Immature natural killer cell (primary cell): ENCODE data around the gene FUT4. TPM values are rescaled to one million over a fixed set of nuclear protein-coding genes. Genes with fewer than 3 reads are reported as not detected.
"Not testable (repeated sequence)": the region's sequence is repeated elsewhere in the genome, so short reads cannot be mapped to it uniquely, and the experiment has no call there.

Source experiments
- DNase-seq, 3 donors: peaks; one replicate each; pipeline ENCODE4 v3.0.0; 2022; ENCODE audit warnings: mixed read lengths in 1 of 3
- H3K27ac Mint-ChIP-seq, 6 donors: one replicate each; pipeline ENCODE4 v1.8.0; 2020; ENCODE audit warnings: mixed read lengths in 6 of 6, mild to moderate bottlenecking in 5 of 6, inconsistent platforms in 4 of 6, moderate library complexity in 3 of 6
- H3K27me3 Mint-ChIP-seq, 3 donors: one replicate each; pipeline ENCODE4 v1.8.0; 2020 to 2021; ENCODE audit warnings: low read depth in 3 of 3, mild to moderate bottlenecking in 3 of 3, mixed read lengths in 3 of 3, moderate library complexity in 3 of 3, inconsistent platforms in 1 of 3
- H3K36me3 Mint-ChIP-seq, 3 donors: one replicate each; pipeline ENCODE4 v1.8.0; 2020; ENCODE audit warnings: mixed read lengths in 3 of 3, inconsistent platforms in 2 of 3, mild to moderate bottlenecking in 2 of 3
- H3K4me1 Mint-ChIP-seq, 2 donors: one replicate each; pipeline ENCODE4 v1.8.0; 2020; ENCODE audit warnings: inconsistent platforms in 2 of 2, mild to moderate bottlenecking in 2 of 2, mixed read lengths in 2 of 2, moderate library complexity in 1 of 2
- H3K4me3 Mint-ChIP-seq, 5 donors: one replicate each; pipeline ENCODE4 v1.8.0; 2020; ENCODE audit warnings: mild to moderate bottlenecking in 5 of 5, mixed read lengths in 5 of 5, inconsistent platforms in 3 of 5, moderate library complexity in 3 of 5
- H3K9me3 Mint-ChIP-seq, 6 donors: one replicate each; pipeline ENCODE4 v1.8.0; 2020; ENCODE audit warnings: mild to moderate bottlenecking in 6 of 6, mixed read lengths in 6 of 6, inconsistent platforms in 4 of 6, moderate library complexity in 3 of 6
- polyA plus RNA-seq, 3 donors: library from polyadenylated mRNA; unstranded; fragments of 300-500 nt; fragmentation: Illumina TruSeq; gene quantifications; one replicate each; pipeline ENCODE4 v1.2.3, GENCODE V29; 2021

The FUT4 gene
- polyA plus RNA-seq, 3 donors from 2014 or later = 1.3 to 2.4 (median 1.4) TPM

- H3K4me3 Mint-ChIP-seq = no peak overlapping the region
- H3K9me3 Mint-ChIP-seq = no peaks in the 10 kb centered on the region
- peaks cover 0 to 3% (median 0%) of the 10 kb centered on the region in 3 donors for H3K27me3 Mint-ChIP-seq
- DNase-seq = no peak
- no peaks in the 10 kb centered on the region for H3K4me1 Mint-ChIP-seq
- H3K27ac Mint-ChIP-seq = no peak overlapping the region
- no peaks in the 10 kb centered on the region for H3K36me3 Mint-ChIP-seq
These were observed 19.6 kb downstream of the FUT4 start for GRCh38 chr11:94563176-94563847.

GRCh38 chr11:94563848-94564467, 20.2 kb downstream of the FUT4 start:
- peaks cover 0 to 3% (median 0%) of the 10 kb centered on the region in 3 donors for H3K27me3 Mint-ChIP-seq
- DNase-seq = no peak
- H3K4me3 Mint-ChIP-seq = no peak overlapping the region
- H3K36me3 Mint-ChIP-seq = no peaks in the 10 kb centered on the region
- H3K9me3 Mint-ChIP-seq = no peaks in the 10 kb centered on the region
- no peaks in the 10 kb centered on the region for H3K4me1 Mint-ChIP-seq
- H3K27ac Mint-ChIP-seq = no peak overlapping the region

- Mint-ChIP-seq H3K9me3 (no peaks in the 10 kb centered on the region), H3K4me3 (no peak within 1 kb of the TSS), H3K27ac (no peak within 1 kb of the TSS), H3K27me3 (peaks cover 0 to 3% (median 3%) of the 10 kb centered on the region in 3 donors), H3K36me3 (no peaks in the 10 kb centered on the region), H3K4me1 (no peaks in the 10 kb centered on the region)
- DNase-seq = no peak
These were observed 23.5 kb downstream of the FUT4 start, which contains the start of gene PIWIL4 for GRCh38 chr11:94567181-94567670. PIWIL4 (plus strand) TSS chr11:94567368; CDS start chr11:94567519, 151 bp downstream.

GRCh38 chr11:94568200-94568599, 24.5 kb downstream of the FUT4 start:
- Mint-ChIP-seq H3K36me3 (no peaks in the 10 kb centered on the region), H3K27ac (no peak overlapping the region), H3K4me3 (no peak overlapping the region), H3K4me1 (no peaks in the 10 kb centered on the region), H3K9me3 (no peaks in the 10 kb centered on the region), H3K27me3 (peaks cover 0 to 3% (median 3%) of the 10 kb centered on the region in 3 donors)
- DNase-seq = no peak

GRCh38 chr11:94568717-94569116, 25.0 kb downstream of the FUT4 start:
- DNase-seq = no peak
- no peaks in the 10 kb centered on the region for H3K9me3 Mint-ChIP-seq
- no peak overlapping the region for H3K4me3 Mint-ChIP-seq
- peaks cover 0 to 3% (median 3%) of the 10 kb centered on the region in 3 donors for H3K27me3 Mint-ChIP-seq
- H3K27ac Mint-ChIP-seq = no peak overlapping the region
- no peaks in the 10 kb centered on the region for H3K4me1 Mint-ChIP-seq
- H3K36me3 Mint-ChIP-seq = no peaks in the 10 kb centered on the region

GRCh38 chr11:94572975-94573374, 29.3 kb downstream of the FUT4 start:
- not testable (repeated sequence) for H3K4me3 Mint-ChIP-seq, H3K27me3 Mint-ChIP-seq, H3K4me1 Mint-ChIP-seq, H3K36me3 Mint-ChIP-seq, DNase-seq, H3K9me3 Mint-ChIP-seq, H3K27ac Mint-ChIP-seq

- H3K27me3 Mint-ChIP-seq = peaks cover 1 to 3% (median 1%) of the 10 kb centered on the region in 3 donors
- H3K27ac Mint-ChIP-seq = no peak overlapping the region
- H3K9me3 Mint-ChIP-seq = no peaks in the 10 kb centered on the region
- H3K4me1 Mint-ChIP-seq = no peaks in the 10 kb centered on the region
- no peak for DNase-seq
- no peak overlapping the region for H3K4me3 Mint-ChIP-seq
- H3K36me3 Mint-ChIP-seq = no peaks in the 10 kb centered on the region
These were observed 30.7 kb downstream of the FUT4 start for GRCh38 chr11:94574193-94574961.

- Mint-ChIP-seq H3K9me3 (no peaks in the 10 kb centered on the region), H3K27ac (no peak overlapping the region), H3K4me1 (no peaks in the 10 kb centered on the region), H3K4me3 (no peak overlapping the region), H3K36me3 (no peaks in the 10 kb centered on the region), H3K27me3 (peaks cover under 1 to 2% (median 1%) of the 10 kb centered on the region in 3 donors)
- DNase-seq = no peak
These were observed 32.6 kb downstream of the FUT4 start for GRCh38 chr11:94576306-94576705.

GRCh38 chr11:94577841-94578240, 34.1 kb downstream of the FUT4 start:
- H3K27me3 Mint-ChIP-seq = peaks cover 0 to 1% (median 0%) of the 10 kb centered on the region in 3 donors
- no peak overlapping the region for H3K27ac Mint-ChIP-seq
- no peaks in the 10 kb centered on the region for H3K36me3 Mint-ChIP-seq
- H3K4me1 Mint-ChIP-seq = no peaks in the 10 kb centered on the region
- no peak for DNase-seq
- no peaks in the 10 kb centered on the region for H3K9me3 Mint-ChIP-seq
- no peak overlapping the region for H3K4me3 Mint-ChIP-seq

GRCh38 chr11:94581926-94582325, 38.2 kb downstream of the FUT4 start:
- no peak overlapping the region for H3K4me3 Mint-ChIP-seq
- H3K4me1 Mint-ChIP-seq = no peaks in the 10 kb centered on the region
- no peaks in the 10 kb centered on the region for H3K9me3 Mint-ChIP-seq
- peak overlapping the region in 1 of 6 donors; percentile 13 for H3K27ac Mint-ChIP-seq
- no peaks in the 10 kb centered on the region for H3K36me3 Mint-ChIP-seq
- DNase-seq = no peak
- H3K27me3 Mint-ChIP-seq = peaks cover 0 to 3% (median 0%) of the 10 kb centered on the region in 3 donors

- Mint-ChIP-seq H3K4me3 (no peak overlapping the region), H3K27ac (no peak overlapping the region)
These were observed 39.6 kb downstream of the FUT4 start for GRCh38 chr11:94583213-94583865.

GRCh38 chr11:94583866-94584500, 40.3 kb downstream of the FUT4 start:
- no peaks in the 10 kb centered on the region for H3K4me1 Mint-ChIP-seq
- peaks cover 0 to 3% (median 0%) of the 10 kb centered on the region in 3 donors for H3K27me3 Mint-ChIP-seq
- no peak overlapping the region for H3K4me3 Mint-ChIP-seq
- H3K9me3 Mint-ChIP-seq = no peaks in the 10 kb centered on the region
- no peak overlapping the region for H3K27ac Mint-ChIP-seq
- no peaks in the 10 kb centered on the region for H3K36me3 Mint-ChIP-seq
- no peak for DNase-seq

More at GRCh38 chr11:94583213-94583865, 39.6 kb downstream of the FUT4 start:
- no peaks in the 10 kb centered on the region for H3K9me3 Mint-ChIP-seq
- no peaks in the 10 kb centered on the region for H3K36me3 Mint-ChIP-seq
- DNase-seq = no peak
- no peaks in the 10 kb centered on the region for H3K4me1 Mint-ChIP-seq
- peaks cover 0 to 3% (median 0%) of the 10 kb centered on the region in 3 donors for H3K27me3 Mint-ChIP-seq

GRCh38 chr11:94584978-94585377, 41.3 kb downstream of the FUT4 start:
- DNase-seq = no peak
- H3K4me3 Mint-ChIP-seq = no peak overlapping the region
- H3K9me3 Mint-ChIP-seq = no peaks in the 10 kb centered on the region
- peaks cover 0 to 3% (median 2%) of the 10 kb centered on the region in 3 donors for H3K27me3 Mint-ChIP-seq
- H3K27ac Mint-ChIP-seq = no peak overlapping the region
- H3K4me1 Mint-ChIP-seq = no peaks in the 10 kb centered on the region
- H3K36me3 Mint-ChIP-seq = peaks cover 0 to 6% (median 2%) of the 10 kb centered on the region in 3 donors
